Measurements from ENCODE around the gene SCARB2.

DNA sequence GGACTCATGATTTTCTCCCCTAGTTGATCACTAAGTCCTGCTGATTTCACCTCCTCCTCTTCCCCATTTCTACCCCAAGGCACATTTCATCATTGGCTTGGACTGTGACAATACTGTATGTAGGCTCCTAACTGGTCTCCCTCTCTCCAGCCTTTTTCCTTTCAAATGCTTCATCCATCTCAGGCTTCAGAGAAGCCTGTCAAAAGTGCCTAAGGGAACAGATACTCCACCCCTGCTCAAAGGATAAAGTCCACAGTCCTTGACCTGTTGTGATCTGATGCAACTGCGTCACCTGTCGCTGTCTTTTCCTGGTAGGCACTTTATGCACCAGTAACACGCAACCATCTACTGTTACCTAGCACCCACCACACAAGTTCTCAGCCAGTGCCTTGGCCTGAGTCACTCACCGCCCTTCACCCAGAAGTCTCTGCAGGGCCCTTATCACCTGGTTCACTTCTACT, 12.8 kb downstream of the SCARB2 start:
- no peak for TF ChIP-seq CTCF (IDR thresholded peaks at IDR 0.05)
- no peak for TF ChIP-seq POLR2A (IDR thresholded peaks at IDR 0.05)

Measured in tibial nerve (tissue), 3 donors.